AG04450 (cell line): ENCODE data around the gene PLEKHA5. TPM values are rescaled to one million over a fixed set of nuclear protein-coding genes. Genes with fewer than 3 reads are reported as not detected.
A peak's percentile ranks its signal among the peaks of the same experiment; 100 is the strongest.
"Not testable (repeated sequence)": the region's sequence is repeated elsewhere in the genome, so short reads cannot be mapped to it uniquely, and the experiment has no call there.

Experiments
- CTCF ChIA-PET: fragments of 300-600, 350-600 bp; formaldehyde crosslinking; extraction: SDS; loops from one replicate; lab custom pipeline; 2022; ENCODE audit warnings: antibody characterized with exemption, inconsistent platforms; lab: Charles Lee
- POLR2A ChIA-PET: fragments of 350-600 bp; formaldehyde crosslinking; extraction: SDS; loops from one replicate; lab custom pipeline; 2021; ENCODE audit warnings: antibody characterized with exemption, inconsistent platforms; lab: Yijun Ruan, JAX
- DNase-seq: peaks from one replicate; pipeline ENCODE4 v3.0.0-alpha.2; 2011; ENCODE audit warnings: low read depth, low spot score
- H3K27ac ChIP-seq: one replicate; pipeline ENCODE4 v1.5.1; 2012; ENCODE audit warnings: low read depth, low read length, control low read depth
- H3K27me3 ChIP-seq: one replicate; pipeline ENCODE4 v1.6.0; 2012; ENCODE audit warnings: low read length; ENCODE audit not compliant: control insufficient read depth, insufficient read depth
- H3K4me3 ChIP-seq: 2 replicates; pipeline ENCODE4 v1.5.1; 2011; ENCODE audit warnings: mild to moderate bottlenecking, low read depth, low read length, control low read depth
- H3K9me3 ChIP-seq: 2 replicates; pipeline ENCODE4 v1.5.1; 2012; ENCODE audit warnings: low read length; ENCODE audit not compliant: control insufficient read depth, insufficient read depth
- CTCF ChIP-seq: IDR thresholded peaks from 2 replicates; pipeline ENCODE4 v1.5.1; 2011; ENCODE audit warnings: low read depth, low read length, control low read depth, inconsistent platforms
- polyA plus RNA-seq: library from polyadenylated mRNA; depleted of rRNA; stranded (reverse); fragments of >200 nt; gene quantifications from 2 replicates; pipeline ENCODE4 v1.2.3, GENCODE V29; 2011

PLEKHA5 gene
- polyA plus RNA-seq, 1 experiment: 23.5 TPM

DNA sequence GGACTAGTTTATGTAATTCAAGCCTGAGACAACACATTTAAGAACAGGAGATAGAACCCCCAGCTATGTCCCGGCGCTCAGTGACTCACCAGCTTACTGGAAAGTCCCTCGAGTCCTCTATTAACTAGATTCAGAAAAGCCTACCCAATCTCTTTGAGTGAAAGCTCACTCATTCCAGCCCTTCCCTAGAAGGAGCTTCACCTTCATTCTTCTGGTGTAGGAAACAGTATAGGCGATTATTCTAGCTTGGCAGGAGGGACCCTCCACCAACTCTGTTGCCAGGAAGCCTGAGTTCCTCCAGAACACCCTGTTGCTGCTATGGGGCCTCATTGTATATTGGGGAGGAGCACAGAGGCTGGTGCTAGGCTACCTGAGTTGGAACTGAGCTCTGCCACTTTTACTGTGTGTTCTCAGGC is 252.6 kb downstream of the PLEKHA5 start:
- DNase-seq: no peak
- H3K27ac ChIP-seq: peak overlapping the region; percentile 78
- H3K27me3 ChIP-seq: no peaks in the 10 kb centered on the region
- POLR2A ChIA-PET: interaction anchor here (0.6 kb wide), 2 partner anchors 8 to 16 kb away, joined by 4 read pairs; no protein-coding TSS in a partner anchor
- H3K4me3 ChIP-seq: no peak overlapping the region
- no peaks in the 10 kb centered on the region; the same call in 1 of the 2 replicates for H3K9me3 ChIP-seq
- CTCF ChIA-PET: no interaction called here
- TF ChIP-seq CTCF: no peak

GRCh38 chr12:19382563-19382962 is 253.0 kb downstream of the PLEKHA5 start:
- peak overlapping the region; percentile 78 for H3K27ac ChIP-seq
- ChIA-PET CTCF (no interaction called here), POLR2A (interaction anchor here (0.6 kb wide), 1 partner anchor 15 kb away, joined by 4 read pairs; no protein-coding TSS in a partner anchor)
- H3K9me3 ChIP-seq: no peaks in the 10 kb centered on the region; the same call in 1 of the 2 replicates
- no peak for TF ChIP-seq CTCF
- no peak for DNase-seq
- H3K27me3 ChIP-seq: no peaks in the 10 kb centered on the region
- no peak overlapping the region for H3K4me3 ChIP-seq

GRCh38 chr12:19387161-19387560 is 257.6 kb downstream of the PLEKHA5 start:
- Histone ChIP-seq H3K4me3 (no peak overlapping the region), H3K9me3 (no peaks in the 10 kb centered on the region; the same call in 1 of the 2 replicates), H3K27me3 (no peaks in the 10 kb centered on the region), H3K27ac (no peak overlapping the region)
- no peak for DNase-seq
- ChIA-PET POLR2A (interaction anchor here (0.6 to 1.3 kb wide), 5 partner anchors 15 to 213 kb away, joined by 3 to 6 read pairs (median 5); partner anchors contain the start of gene AEBP2), CTCF (interaction anchor here (0.6 kb wide), 1 partner anchor 11 kb away, joined by 3 read pairs; no protein-coding TSS in a partner anchor)
- TF ChIP-seq CTCF: no peak

DNA sequence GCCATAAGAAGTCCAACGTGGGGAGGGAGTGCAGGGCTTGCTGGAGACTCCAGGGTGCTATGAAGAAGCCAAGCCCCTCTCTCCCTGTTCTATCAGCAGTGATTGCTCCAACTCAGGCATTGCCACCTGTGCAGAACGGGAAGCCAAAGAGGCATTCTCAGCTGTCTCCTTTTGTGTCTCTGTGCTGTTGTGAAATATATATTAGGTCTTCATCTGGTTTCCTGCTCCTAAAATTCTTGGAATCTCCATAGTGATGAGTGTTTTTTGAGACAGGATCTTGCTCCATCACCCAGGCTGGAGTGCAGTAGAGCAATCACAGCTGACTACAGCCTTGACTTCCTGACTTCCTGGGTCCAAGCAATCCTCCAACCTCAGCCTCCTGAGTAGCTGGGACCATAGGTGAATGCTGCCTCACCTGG is 258.6 kb downstream of the PLEKHA5 start:
- ChIA-PET CTCF (interaction anchor here (0.6 kb wide), 1 partner anchor 12 kb away, joined by 3 read pairs; no protein-coding TSS in a partner anchor), POLR2A (no interaction called here)
- no peak overlapping the region for H3K4me3 ChIP-seq
- peak overlapping the region; percentile 11 for H3K27ac ChIP-seq
- no peaks in the 10 kb centered on the region; the same call in 1 of the 2 replicates for H3K9me3 ChIP-seq
- no peak for DNase-seq
- TF ChIP-seq CTCF: no peak
- H3K27me3 ChIP-seq: no peaks in the 10 kb centered on the region

GRCh38 chr12:19390051-19390598 is 260.6 kb downstream of the PLEKHA5 start:
- Histone ChIP-seq H3K4me3 (no peak overlapping the region), H3K9me3 (no peaks in the 10 kb centered on the region; the same call in 1 of the 2 replicates), H3K27ac (no peak overlapping the region), H3K27me3 (no peaks in the 10 kb centered on the region)
- no peak for DNase-seq
- ChIA-PET POLR2A (interaction anchor here (0.5 to 0.7 kb wide), 5 partner anchors 8 to 524 kb away, joined by 3 to 11 read pairs (median 4); partner anchors contain the start of gene AEBP2), CTCF (interaction anchor here (0.6 to 0.9 kb wide), 2 partner anchors 20 to 1101 kb away, joined by 3 to 4 read pairs; no protein-coding TSS in a partner anchor)
- no peak for TF ChIP-seq CTCF

DNA sequence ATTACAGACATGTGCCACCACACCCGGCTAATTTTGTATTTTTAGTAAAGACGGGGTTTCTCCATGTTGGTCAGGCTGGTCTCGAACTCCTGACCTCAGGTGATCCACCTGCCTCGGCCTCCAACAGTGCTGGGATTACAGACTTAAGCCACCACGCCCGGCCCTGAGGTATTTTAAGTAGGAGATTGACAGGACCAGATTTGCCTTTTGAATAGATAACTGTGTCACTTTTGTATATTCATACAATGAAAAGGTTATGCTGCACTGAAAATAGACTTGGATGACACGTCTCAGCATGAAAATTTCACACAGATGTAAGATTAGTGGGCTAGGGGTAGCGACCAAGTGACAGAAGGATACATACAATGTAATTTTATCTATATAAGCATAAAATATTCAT is 263.1 kb downstream of the PLEKHA5 start:
- CTCF ChIA-PET: not testable (repeated sequence)

More for the DNA sequence above, 263.1 kb downstream of the PLEKHA5 start:
- POLR2A ChIA-PET, H3K27ac ChIP-seq, H3K27me3 ChIP-seq, H3K9me3 ChIP-seq, DNase-seq, H3K4me3 ChIP-seq: not testable (repeated sequence)
